ENCODE data around the gene TMEM232. TPM values are rescaled to one million over a fixed set of nuclear protein-coding genes. Genes with fewer than 3 reads are reported as not detected.
"Not testable (repeated sequence)": the region's sequence is repeated elsewhere in the genome, so short reads cannot be mapped to it uniquely, and the experiment has no call there.

Gene TMEM232
- total RNA-seq, 1 experiment from 2014 or later: not detected

DNA sequence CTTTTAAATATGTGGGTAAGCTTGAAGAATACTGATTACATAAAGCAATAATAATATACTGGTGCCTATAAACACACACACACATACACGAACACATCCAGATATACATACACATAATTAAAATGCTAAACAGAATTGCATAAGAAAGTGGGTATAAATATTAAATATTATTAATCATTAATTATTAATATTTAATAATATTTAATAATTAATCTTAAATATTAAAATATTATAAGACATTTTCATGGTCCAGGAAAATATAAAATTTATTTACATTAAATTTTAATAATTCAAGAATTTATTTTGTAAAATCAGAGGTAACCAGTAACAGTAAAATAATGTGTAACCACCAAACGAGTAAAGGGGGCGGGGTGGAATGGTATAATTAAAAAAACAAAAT, 178.3 kb downstream of the TMEM232 start:
- in situ Hi-C loops (cut with HindIII; ENCODE audit: low pct_unique_long_range_greater_than_20kb, low sequenced_read_pairs): no loop called here
- no peak for DNase-seq (ENCODE audit: low read depth)

DNA sequence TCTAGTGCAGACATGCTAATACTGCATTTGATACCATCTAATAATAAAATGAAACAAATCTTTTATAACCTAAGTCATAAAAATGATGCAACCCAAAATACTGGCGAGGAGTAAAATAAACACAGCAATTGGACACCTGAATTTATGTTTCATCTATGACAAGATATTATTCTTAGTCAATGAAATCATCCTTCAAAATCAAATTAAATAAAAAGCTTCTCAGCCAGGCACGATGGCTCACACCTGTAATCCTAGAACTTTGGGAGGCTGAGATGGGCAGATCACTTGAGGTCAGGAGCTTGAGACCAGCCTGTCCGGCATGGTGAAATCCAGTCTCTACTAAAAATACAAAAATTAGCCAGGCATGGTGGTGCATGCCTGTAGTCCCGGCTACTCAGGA, 179.0 kb downstream of the TMEM232 start:
- DNase-seq (ENCODE audit: low read depth): no peak
- in situ Hi-C loops (cut with HindIII; ENCODE audit: low pct_unique_long_range_greater_than_20kb, low sequenced_read_pairs): no loop called here

DNA sequence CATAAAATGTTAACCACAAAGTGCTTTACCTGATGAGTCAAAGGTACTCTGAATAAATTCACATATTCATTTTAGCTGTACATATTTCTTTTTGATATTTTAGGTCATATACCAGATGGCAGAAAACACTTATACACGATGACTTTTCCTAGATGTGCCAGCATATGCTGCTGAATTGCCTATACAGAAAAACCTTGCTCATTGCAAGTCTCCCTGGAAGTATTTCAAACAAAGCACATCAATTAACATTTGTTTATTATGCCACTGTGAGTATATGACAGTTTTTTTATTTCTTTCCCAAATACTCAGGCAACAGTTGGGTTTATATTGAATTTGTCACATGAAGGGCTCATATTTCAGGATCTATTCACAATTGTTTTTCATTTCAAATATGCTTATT, 180.8 kb downstream of the TMEM232 start:
- no peak for DNase-seq (ENCODE audit: low read depth)
- in situ Hi-C loops (cut with HindIII; ENCODE audit: low pct_unique_long_range_greater_than_20kb, low sequenced_read_pairs): no loop called here

DNA sequence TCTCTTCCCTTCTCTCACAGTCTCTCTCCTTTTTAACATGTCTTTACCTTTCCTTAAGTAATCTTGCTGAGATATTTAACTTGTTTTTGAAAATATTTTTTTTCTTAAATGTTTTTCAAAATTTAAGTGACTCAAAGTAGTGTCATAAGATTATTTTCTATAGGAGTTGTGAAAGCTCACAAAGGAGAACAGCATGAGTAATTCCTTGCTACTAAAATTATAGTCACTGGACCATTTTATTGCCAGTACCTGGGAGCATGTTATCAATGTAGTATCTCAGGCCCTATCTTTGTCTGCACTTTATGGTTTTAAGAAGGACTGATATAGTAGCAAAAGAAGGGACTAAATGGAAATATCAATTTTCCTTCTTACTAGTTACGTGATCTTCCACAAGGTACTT, 181.9 kb downstream of the TMEM232 start:
- in situ Hi-C loops (cut with HindIII; ENCODE audit: low pct_unique_long_range_greater_than_20kb, low sequenced_read_pairs): no loop called here
- DNase-seq (ENCODE audit: low read depth): no peak

DNA sequence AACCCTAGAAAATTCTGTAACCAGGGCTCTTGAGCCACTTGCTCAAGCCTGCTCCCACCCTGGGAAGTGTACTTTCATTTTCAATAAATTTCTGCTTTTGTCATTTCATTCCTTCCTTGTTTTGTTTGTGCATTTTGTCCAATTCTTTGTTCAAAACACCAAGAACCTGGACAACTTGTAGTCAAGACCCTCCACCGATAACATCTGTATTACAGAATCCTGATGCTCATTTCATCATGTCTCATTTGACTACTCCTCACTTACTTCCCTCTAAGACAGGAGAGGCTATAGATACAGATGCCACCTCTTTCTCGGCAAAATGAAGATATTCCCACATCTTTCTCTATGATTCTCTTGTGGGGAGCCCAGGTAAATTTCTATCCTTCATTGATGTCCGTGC, 183.5 kb downstream of the TMEM232 start:
- in situ Hi-C loops (cut with HindIII; ENCODE audit: low pct_unique_long_range_greater_than_20kb, low sequenced_read_pairs): no loop called here
- no peak for DNase-seq (ENCODE audit: low read depth)

DNA sequence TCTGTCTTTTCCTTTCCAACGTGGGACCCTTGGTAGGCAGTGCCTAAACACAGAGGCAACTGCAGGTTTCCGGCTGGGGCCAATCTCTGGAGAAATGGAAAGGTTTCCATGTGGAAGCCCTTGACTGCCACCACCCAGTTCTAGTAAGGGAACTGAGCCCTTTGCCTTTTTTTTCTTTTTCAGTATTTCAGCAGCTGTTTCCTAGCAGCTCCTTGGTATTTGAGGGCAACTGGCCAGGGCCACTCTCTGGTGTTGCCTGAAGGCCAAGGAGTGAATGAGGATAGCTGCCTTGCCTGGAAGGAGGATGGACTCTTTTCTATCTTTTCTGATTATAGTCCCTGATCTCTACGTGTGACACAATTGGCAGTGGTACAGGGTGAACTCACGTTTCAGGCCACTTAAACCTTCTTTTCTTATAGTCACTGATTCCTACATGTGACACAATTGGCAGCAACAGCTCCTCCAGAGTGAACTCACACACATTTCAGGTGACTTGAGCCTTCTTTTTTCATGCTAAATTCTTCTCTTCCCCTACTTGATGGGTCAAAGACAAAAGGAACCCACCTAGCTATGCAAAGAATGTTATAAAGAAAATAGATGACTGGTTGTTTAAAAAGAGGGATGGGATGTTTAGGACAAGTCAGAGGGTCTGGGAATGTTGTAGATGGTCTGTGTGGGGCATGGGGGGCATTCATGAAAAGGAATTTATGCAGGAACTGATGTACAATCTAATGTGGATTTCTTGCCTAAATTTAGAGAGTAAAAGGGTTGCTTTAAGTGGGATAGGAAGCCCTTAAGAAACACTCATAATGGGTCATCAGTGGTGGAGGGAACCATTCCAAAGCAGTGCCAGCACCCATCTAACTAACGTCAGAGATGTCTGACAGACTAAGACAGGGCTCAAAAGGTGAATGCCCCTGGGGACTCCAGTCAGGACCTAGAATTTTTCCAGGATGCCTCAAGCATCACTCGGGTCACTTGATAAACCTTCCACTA, 190.1 kb downstream of the TMEM232 start:
- in situ Hi-C loops (cut with HindIII; ENCODE audit: low pct_unique_long_range_greater_than_20kb, low sequenced_read_pairs): no loop called here
- no peak for DNase-seq (ENCODE audit: low read depth)

DNA sequence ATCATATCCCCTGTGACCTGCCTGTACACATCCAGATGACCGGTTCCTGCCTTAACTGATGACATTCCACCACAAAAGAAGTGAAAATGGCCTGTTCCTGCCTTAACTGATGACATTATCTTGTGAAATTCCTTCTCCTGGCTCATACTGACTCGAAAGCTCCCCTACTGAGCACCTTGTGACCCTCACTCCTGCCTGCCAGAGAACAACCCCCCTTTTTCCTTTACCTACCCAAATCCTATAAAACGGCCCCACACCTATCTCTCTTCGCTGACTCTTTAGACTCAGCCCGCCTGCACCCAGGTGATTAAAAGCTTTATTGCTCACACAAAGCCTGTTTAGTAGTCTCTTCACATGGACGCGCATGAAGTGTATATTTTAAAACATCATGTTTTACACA, 191.3 kb downstream of the TMEM232 start:
- in situ Hi-C loops (cut with HindIII; ENCODE audit: low pct_unique_long_range_greater_than_20kb, low sequenced_read_pairs); DNase-seq (ENCODE audit: low read depth): not testable (repeated sequence)

DNA sequence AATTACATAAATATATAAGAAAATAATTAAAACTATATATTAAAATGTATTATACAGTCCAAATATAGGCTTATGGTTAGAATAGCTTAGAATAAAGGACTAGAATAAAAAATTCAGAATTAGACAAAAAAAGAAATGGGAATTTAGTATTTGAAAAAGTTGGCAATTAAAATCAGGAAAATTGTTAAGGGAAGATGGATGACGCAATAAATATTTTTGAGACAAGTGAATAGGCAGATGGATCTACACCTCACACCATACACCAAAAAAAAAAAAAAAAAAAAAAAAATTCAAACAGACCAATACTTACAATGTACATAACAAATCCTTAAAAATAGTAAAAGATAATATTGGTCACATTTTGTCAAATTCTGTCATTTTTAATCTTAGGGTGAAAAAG, 200.7 kb downstream of the TMEM232 start:
- no peak for DNase-seq (ENCODE audit: low read depth)
- in situ Hi-C loops (cut with HindIII; ENCODE audit: low pct_unique_long_range_greater_than_20kb, low sequenced_read_pairs): no loop called here

DNA sequence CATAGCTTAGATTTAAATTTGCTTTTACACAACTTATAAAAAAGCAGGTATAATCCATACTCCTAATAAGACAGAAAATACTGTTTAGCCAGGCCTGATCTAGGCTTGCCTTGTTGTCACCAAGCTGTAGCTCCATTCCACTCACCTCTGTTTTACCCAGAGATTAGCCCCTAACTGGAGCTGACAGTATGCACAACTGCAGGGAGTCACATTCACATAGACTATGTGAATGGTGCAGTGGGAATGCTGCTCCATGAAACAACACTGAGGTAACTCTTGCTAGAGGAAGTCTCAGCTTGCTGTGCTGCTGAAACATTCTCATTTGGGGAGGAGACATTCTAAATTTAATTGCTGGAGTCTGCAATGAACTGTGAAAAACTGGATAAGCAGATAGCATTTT, 209.1 kb downstream of the TMEM232 start:
- no peak for DNase-seq (ENCODE audit: low read depth)
- in situ Hi-C loops (cut with HindIII; ENCODE audit: low pct_unique_long_range_greater_than_20kb, low sequenced_read_pairs): no loop called here

DNA sequence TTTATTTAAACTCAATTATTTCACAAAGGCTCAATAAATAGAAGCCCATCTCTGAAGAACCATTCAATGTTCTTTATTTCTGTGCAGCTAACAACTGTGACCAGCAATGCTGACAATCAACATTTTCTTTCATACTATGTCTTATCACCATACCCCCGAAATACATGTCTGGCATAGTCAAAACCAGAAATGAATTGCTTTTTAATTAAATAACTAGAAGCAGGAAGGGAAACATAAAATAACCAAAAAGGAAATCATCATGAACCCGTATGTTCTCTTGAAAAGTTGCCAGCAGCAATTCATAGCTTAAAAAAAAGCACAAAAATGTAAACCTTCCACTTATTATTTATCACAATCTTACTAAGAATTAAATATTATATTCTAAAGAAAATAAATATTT, 212.4 kb downstream of the TMEM232 start:
- in situ Hi-C loops (cut with HindIII; ENCODE audit: low pct_unique_long_range_greater_than_20kb, low sequenced_read_pairs): no loop called here

DNA sequence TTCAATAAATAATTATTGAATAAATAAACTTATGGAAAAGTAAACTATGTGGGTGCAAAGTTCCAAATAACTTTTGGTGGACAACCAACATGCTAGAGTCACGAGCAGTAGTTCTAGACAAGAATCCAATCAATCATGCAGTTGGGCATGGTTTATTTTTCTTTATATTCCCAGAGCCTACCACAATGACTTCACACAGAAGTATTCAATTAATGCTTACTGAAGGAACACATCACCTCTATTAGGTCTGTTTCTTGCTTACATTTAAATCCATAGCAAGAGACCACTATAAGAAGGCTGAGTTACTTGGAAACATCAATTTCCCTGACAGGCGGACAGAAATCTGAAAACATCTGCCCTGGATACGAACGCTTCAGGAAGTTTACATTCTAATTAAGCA, 214.2 kb downstream of the TMEM232 start:
- in situ Hi-C loops (cut with HindIII; ENCODE audit: low pct_unique_long_range_greater_than_20kb, low sequenced_read_pairs): no loop called here
- no peak for DNase-seq (ENCODE audit: low read depth)

More for the DNA sequence above, 212.4 kb downstream of the TMEM232 start:
- no peak for DNase-seq (ENCODE audit: low read depth)

DNA sequence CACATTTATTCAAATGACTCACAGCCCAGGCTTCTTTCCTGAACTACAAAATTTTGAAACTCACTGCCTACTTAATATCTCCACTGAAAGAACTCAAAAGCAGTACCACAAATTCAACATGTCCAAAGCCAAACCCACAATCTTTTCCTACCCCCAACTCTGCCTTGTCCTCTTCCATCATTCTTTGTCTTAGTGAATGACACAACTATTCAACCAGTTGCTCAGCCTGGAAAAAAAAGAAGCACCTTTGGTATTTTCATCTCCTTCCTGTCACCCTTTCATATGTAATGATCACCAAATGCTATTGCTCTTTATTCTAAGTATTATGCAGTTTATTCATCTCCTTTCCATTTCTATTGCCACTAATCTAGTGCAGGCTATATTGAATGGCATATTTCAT, 216.3 kb downstream of the TMEM232 start:
- in situ Hi-C loops (cut with HindIII; ENCODE audit: low pct_unique_long_range_greater_than_20kb, low sequenced_read_pairs): no loop called here
- DNase-seq (ENCODE audit: low read depth): no peak

DNA sequence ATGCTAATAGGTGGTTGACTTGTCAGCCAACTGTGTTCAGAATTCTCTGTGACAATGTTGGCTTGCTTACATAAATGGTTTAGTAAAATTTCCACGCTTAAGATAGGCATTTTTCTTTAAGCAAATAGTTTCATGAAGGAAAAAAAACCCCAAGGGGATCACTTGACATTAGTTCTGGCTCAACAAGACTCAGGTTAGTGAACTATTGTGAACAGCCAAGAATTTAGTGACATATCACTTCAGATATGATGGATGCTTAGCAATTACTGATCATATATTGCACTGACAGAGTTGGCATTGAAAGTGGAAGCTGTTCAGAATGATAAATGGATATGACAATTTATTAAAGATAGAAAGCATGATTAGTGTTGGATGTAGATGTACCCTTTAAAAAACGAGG, 218.5 kb downstream of the TMEM232 start:
- in situ Hi-C loops (cut with HindIII; ENCODE audit: low pct_unique_long_range_greater_than_20kb, low sequenced_read_pairs): no loop called here
- no peak for DNase-seq (ENCODE audit: low read depth)

DNA sequence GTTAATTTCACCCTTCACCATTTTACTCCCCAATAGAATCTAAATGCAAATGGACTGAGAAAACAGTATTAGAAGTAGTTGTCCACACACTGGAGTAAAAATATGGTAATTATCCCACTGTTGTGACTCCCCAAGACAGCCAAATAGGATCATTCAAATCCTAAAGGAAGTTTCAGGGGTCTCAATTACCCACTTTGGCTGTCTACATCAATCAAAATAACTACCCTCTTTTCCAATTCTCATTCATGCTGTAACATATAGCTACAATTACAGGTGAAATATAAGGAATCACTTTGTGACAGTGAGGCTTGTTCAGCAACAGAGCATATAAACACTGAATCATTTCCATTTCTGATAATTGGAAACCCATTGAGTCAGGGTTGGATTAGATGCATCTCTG, 220.1 kb downstream of the TMEM232 start:
- in situ Hi-C loops (cut with HindIII; ENCODE audit: low pct_unique_long_range_greater_than_20kb, low sequenced_read_pairs): no loop called here
- no peak for DNase-seq (ENCODE audit: low read depth)

DNA sequence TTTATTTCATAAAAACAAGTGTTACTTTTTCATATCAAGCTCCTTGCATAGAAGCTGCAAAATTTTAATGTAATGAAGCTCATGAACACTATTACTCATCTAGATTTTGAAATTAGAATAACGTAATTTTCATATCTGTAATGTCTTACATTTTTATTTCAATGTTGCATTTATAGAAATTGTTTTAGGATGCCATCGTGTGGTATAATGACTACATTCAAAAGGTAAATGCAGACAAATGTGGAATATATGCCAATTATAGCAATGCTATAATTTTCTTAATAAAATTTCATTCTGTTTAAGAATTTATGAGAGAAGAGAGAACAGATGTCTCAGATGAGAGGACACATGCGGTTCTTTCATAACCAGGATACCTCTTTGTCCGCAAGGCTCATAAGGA, 230.2 kb downstream of the TMEM232 start:
- in situ Hi-C loops (cut with HindIII; ENCODE audit: low pct_unique_long_range_greater_than_20kb, low sequenced_read_pairs): no loop called here
- no peak for DNase-seq (ENCODE audit: low read depth)

DNA sequence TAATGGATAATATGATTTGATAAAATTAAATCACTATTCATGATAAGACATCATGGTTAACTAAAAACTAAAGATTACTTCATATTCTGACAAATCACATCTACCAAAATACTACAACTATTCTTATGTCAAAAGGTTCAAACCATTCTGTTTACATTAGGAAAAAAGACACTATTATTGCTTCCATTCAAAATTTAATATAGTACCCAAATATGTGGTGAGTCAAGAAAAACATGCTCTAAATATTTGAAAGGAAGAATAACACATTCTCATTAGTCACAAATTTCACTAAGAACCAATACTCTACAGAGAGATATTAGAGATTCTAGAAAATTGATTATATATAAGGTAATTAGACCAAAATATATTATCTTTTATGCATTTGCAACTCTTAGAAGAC, 234.0 kb downstream of the TMEM232 start:
- in situ Hi-C loops (cut with HindIII; ENCODE audit: low pct_unique_long_range_greater_than_20kb, low sequenced_read_pairs): no loop called here
- DNase-seq (ENCODE audit: low read depth): no peak

DNA sequence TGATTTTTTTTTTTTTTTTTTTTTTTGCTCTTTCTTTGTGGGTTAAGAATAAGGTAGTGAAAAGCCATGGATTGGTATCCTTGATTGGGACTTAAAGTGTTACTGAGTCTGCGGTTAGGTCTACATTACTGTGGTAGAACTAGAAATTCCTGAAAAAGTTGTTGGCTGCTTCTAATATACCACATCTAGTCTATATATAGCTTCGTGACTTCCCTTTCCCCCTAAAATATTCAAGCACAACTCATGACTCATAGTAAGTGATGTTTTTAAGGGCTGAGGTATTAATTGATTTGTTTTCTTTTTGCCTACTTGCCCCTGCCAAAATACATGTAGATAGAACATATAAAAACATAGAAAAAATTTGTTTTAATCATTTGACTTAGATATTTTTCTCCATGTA, 247.6 kb downstream of the TMEM232 start:
- no peak for DNase-seq (ENCODE audit: low read depth)
- in situ Hi-C loops (cut with HindIII; ENCODE audit: low pct_unique_long_range_greater_than_20kb, low sequenced_read_pairs): no loop called here

DNA sequence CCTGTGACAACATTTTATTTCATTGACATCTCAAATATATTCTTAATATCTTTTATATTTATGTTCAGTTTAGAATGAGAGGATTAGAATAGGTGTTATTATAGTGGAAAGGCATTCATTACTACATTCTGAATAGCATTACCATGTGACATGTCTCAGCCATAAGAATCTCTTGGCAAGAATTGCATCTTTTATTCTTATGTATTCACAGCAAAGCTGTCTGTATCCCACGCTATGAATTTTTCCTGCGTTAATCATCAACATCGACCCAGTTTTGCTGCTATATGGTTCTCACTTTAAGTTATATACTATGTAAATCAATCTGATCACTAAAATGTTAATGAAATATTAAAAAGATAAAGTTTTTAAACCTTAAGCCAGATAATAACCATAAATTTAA, 248.6 kb downstream of the TMEM232 start:
- in situ Hi-C loops (cut with HindIII; ENCODE audit: low pct_unique_long_range_greater_than_20kb, low sequenced_read_pairs): no loop called here
- no peak for DNase-seq (ENCODE audit: low read depth)

DNA sequence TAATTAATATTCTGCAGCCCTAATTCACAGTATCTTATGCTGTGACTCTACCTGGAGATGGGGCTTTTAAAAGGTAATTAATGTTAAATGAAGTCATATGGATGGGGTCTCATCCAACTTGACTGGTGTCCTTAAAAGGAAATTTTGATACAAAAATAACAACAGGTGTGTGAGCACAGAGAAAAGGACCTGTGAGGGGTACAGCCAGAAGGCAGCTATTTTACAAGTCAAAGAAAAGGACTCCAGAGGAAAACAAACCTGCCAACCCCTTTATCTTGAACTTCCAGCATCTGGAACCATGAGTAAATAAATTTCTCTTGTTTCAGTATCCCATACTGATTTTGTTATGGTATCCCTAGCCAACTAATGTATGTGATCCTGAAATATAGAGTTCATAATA, 250.3 kb downstream of the TMEM232 start:
- DNase-seq (ENCODE audit: low read depth): no peak
- in situ Hi-C loops (cut with HindIII; ENCODE audit: low pct_unique_long_range_greater_than_20kb, low sequenced_read_pairs): no loop called here

DNA sequence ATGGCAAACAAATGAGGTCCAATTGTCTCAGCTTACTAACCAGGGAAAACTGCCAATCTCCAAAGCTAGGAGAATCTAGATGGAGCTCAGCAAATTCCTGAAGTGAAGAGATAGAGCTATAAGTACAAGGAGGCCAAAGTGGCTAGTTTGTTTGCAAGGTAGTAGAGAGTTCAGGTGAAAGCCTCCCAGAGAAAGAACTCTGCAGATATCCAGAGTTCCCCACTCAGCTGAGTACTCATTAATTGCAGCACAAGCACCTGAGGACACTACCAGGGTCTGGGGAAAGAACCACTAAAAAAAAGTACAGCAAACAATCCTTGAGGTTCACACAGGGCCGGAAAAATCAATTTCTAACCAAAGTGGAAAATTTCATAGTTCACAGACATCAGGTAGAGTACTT, 250.9 kb downstream of the TMEM232 start:
- in situ Hi-C loops (cut with HindIII; ENCODE audit: low pct_unique_long_range_greater_than_20kb, low sequenced_read_pairs): no loop called here
- DNase-seq (ENCODE audit: low read depth): no peak
